ENCODE data around the gene RPS27. TPM values are rescaled to one million over a fixed set of nuclear protein-coding genes. Genes with fewer than 3 reads are reported as not detected.

Gene RPS27
- total RNA-seq, 2 experiments from 2014 or later, result 2,339 to 2,449 TPM

GRCh38 chr1:153962088-153963029, 28.2 kb upstream of the RPS27 start:
- CTCF ChIA-PET, result interaction anchor here (0.6 to 2.6 kb wide), 7 partner anchors 8 to 373 kb away, joined by 3 to 12 read pairs (median 4); partner anchors contain the start of genes DENND4B, JTB and RAB13
- intact Hi-C loops (cut with micrococcal nuclease), result loop anchor here (1.0 to 10.0 kb wide), 7 partner anchors 14 to 1042 kb away; partner anchors contain the start of genes ILF2, JTB, RPS27 and S100A6

GRCh38 chr1:153963030-153963849, 27.3 kb upstream of the RPS27 start, which contains the start of gene SLC39A1:
SLC39A1 (minus strand) TSS chr1:153963537; CDS start chr1:153962715, 822 bp downstream.
- H3K4me1 Mint-ChIP-seq (ENCODE audit: low read depth), result peaks cover 51% of the 10 kb centered on the region
- intact Hi-C loops (cut with micrococcal nuclease), result loop anchor here (1.0 to 10.0 kb wide), 7 partner anchors 14 to 1042 kb away; partner anchors contain the start of genes ILF2, JTB, RPS27 and S100A6
- CTCF ChIA-PET, result interaction anchor here (0.8 to 2.6 kb wide), 7 partner anchors 15 to 146 kb away, joined by 3 to 12 read pairs (median 5); partner anchors contain the start of genes DENND4B, JTB and RAB13

More at GRCh38 chr1:153962088-153963029, 28.2 kb upstream of the RPS27 start:
- peak overlapping the region; percentile 88 for H3K27ac Mint-ChIP-seq
- H3K4me3 Mint-ChIP-seq, result peak overlapping the region; percentile 82
- DNase-seq, result peak; percentile 46
- H3K9me3 Mint-ChIP-seq, result no peaks in the 10 kb centered on the region
- peaks cover 44% of the 10 kb centered on the region for H3K4me1 Mint-ChIP-seq (ENCODE audit: low read depth)
- no peaks in the 10 kb centered on the region for H3K27me3 Mint-ChIP-seq (ENCODE audit: low read depth)
- peaks cover 15% of the 10 kb centered on the region for H3K36me3 Mint-ChIP-seq (ENCODE audit: low read depth)

GRCh38 chr1:153963850-153964331, 26.7 kb upstream of the RPS27 start:
- H3K9me3 Mint-ChIP-seq, result no peaks in the 10 kb centered on the region
- H3K4me3 Mint-ChIP-seq, result peak overlapping the region; percentile 82
- H3K36me3 Mint-ChIP-seq (ENCODE audit: low read depth), result peaks cover 15% of the 10 kb centered on the region
- H3K27me3 Mint-ChIP-seq (ENCODE audit: low read depth), result no peaks in the 10 kb centered on the region
- peak overlapping the region; percentile 88 for H3K27ac Mint-ChIP-seq
- CTCF ChIA-PET, result interaction anchor here (0.6 to 5.8 kb wide), 7 partner anchors 14 to 230 kb away, joined by 3 to 32 read pairs (median 5); partner anchors contain the start of genes DENND4B, JTB and RAB13
- intact Hi-C loops (cut with micrococcal nuclease), result loop anchor here (1.0 to 10.0 kb wide), 7 partner anchors 13 to 1041 kb away; partner anchors contain the start of genes ILF2, JTB, RPS27 and S100A6
- H3K4me1 Mint-ChIP-seq (ENCODE audit: low read depth), result peaks cover 49% of the 10 kb centered on the region
- no peak for DNase-seq

More at GRCh38 chr1:153963030-153963849, 27.3 kb upstream of the RPS27 start, which contains the start of gene SLC39A1:
- DNase-seq, result peak; percentile 99
- Mint-ChIP-seq H3K4me3 (peak within 1 kb of the TSS; percentile 82), H3K36me3 (ENCODE audit: low read depth) (peaks cover 15% of the 10 kb centered on the region), H3K27me3 (ENCODE audit: low read depth) (no peaks in the 10 kb centered on the region), H3K27ac (peak within 1 kb of the TSS; percentile 88), H3K9me3 (no peaks in the 10 kb centered on the region)

- CTCF ChIA-PET, result interaction anchor here (0.6 to 5.8 kb wide), 9 partner anchors 10 to 177 kb away, joined by 3 to 32 read pairs (median 5); partner anchors contain the start of genes JTB and RAB13
- Mint-ChIP-seq H3K9me3 (no peaks in the 10 kb centered on the region), H3K4me3 (peak within 1 kb of the TSS; percentile 85), H3K36me3 (ENCODE audit: low read depth) (peaks cover 13% of the 10 kb centered on the region), H3K4me1 (ENCODE audit: low read depth) (peaks cover 42% of the 10 kb centered on the region), H3K27ac (peak within 1 kb of the TSS; percentile 94), H3K27me3 (ENCODE audit: low read depth) (no peaks in the 10 kb centered on the region)
- intact Hi-C loops (cut with micrococcal nuclease), result loop anchor here (1.0 to 10.0 kb wide), 8 partner anchors 9 to 1037 kb away; partner anchors contain the start of genes CRTC2, JTB, RPS27 and S100A6
- DNase-seq, result peak; percentile 90
Measured at GRCh38 chr1:153967107-153967999, 23.2 kb upstream of the RPS27 start, which contains the start of gene CREB3L4. CREB3L4 (plus strand) TSS chr1:153967902; CDS start chr1:153968526, 624 bp downstream.

- CTCF ChIA-PET, result interaction anchor here (1.1 to 5.8 kb wide), 5 partner anchors 9 to 178 kb away, joined by 3 to 32 read pairs (median 8); partner anchors contain the start of genes JTB and RAB13
Measured at GRCh38 chr1:153968000-153968363, 22.6 kb upstream of the RPS27 start.

GRCh38 chr1:153968408-153968807, 22.2 kb upstream of the RPS27 start:
- intact Hi-C loops (cut with micrococcal nuclease), result loop anchor here (10.0 kb wide), 2 partner anchors 434 to 1036 kb away; partner anchors contain the start of genes S100A6 and ZBTB7B
- no peak for DNase-seq
- Mint-ChIP-seq H3K27ac (no peak overlapping the region), H3K36me3 (ENCODE audit: low read depth) (peaks cover 13% of the 10 kb centered on the region), H3K4me3 (peak overlapping the region; percentile 85), H3K4me1 (ENCODE audit: low read depth) (peaks cover 42% of the 10 kb centered on the region), H3K9me3 (no peaks in the 10 kb centered on the region), H3K27me3 (ENCODE audit: low read depth) (no peaks in the 10 kb centered on the region)
- CTCF ChIA-PET, result interaction anchor here (1.9 to 5.8 kb wide), 3 partner anchors 9 to 18 kb away, joined by 8 to 32 read pairs (median 16); partner anchors contain the start of genes JTB and RAB13

More at GRCh38 chr1:153968000-153968363, 22.6 kb upstream of the RPS27 start:
- intact Hi-C loops (cut with micrococcal nuclease), result loop anchor here (1.0 to 10.0 kb wide), 8 partner anchors 9 to 1037 kb away; partner anchors contain the start of genes CRTC2, JTB, RPS27 and S100A6
- no peak for DNase-seq
- Mint-ChIP-seq H3K4me1 (ENCODE audit: low read depth) (peaks cover 39% of the 10 kb centered on the region), H3K4me3 (peak overlapping the region; percentile 85), H3K27ac (peak overlapping the region; percentile 94), H3K36me3 (ENCODE audit: low read depth) (peaks cover 10% of the 10 kb centered on the region), H3K9me3 (no peaks in the 10 kb centered on the region), H3K27me3 (ENCODE audit: low read depth) (no peaks in the 10 kb centered on the region)

- Mint-ChIP-seq H3K4me1 (ENCODE audit: low read depth) (peaks cover 43% of the 10 kb centered on the region), H3K27me3 (ENCODE audit: low read depth) (no peaks in the 10 kb centered on the region), H3K9me3 (no peaks in the 10 kb centered on the region), H3K36me3 (ENCODE audit: low read depth) (peaks cover 18% of the 10 kb centered on the region), H3K4me3 (no peak overlapping the region), H3K27ac (no peak overlapping the region)
- intact Hi-C loops (cut with micrococcal nuclease), result loop anchor here (10.0 kb wide), 2 partner anchors 434 to 1036 kb away; partner anchors contain the start of genes S100A6 and ZBTB7B
- CTCF ChIA-PET, result interaction anchor here (5.8 kb wide), 1 partner anchor 17 kb away, joined by 32 read pairs; the partner anchor contains the start of gene RAB13
- no peak for DNase-seq
Measured at GRCh38 chr1:153968972-153969371, 21.6 kb upstream of the RPS27 start.

GRCh38 chr1:153970346-153970745, 20.2 kb upstream of the RPS27 start:
- Mint-ChIP-seq H3K4me1 (ENCODE audit: low read depth) (peaks cover 47% of the 10 kb centered on the region), H3K4me3 (no peak overlapping the region), H3K36me3 (ENCODE audit: low read depth) (peaks cover 27% of the 10 kb centered on the region), H3K27ac (no peak overlapping the region), H3K9me3 (no peaks in the 10 kb centered on the region), H3K27me3 (ENCODE audit: low read depth) (no peaks in the 10 kb centered on the region)
- intact Hi-C loops (cut with micrococcal nuclease), result no loop called here
- DNase-seq, result no peak
- CTCF ChIA-PET, result interaction anchor here (0.7 to 1.2 kb wide), 2 partner anchors 8 to 53 kb away, joined by 3 read pairs; no protein-coding TSS in a partner anchor

GRCh38 chr1:153973071-153973470, 17.5 kb upstream of the RPS27 start:
- CTCF ChIA-PET, result interaction anchor here (1.5 kb wide), 1 partner anchor 14 kb away, joined by 6 read pairs; the partner anchor contains the start of gene RAB13
- Mint-ChIP-seq H3K9me3 (no peaks in the 10 kb centered on the region), H3K27ac (no peak overlapping the region), H3K36me3 (ENCODE audit: low read depth) (peaks cover 36% of the 10 kb centered on the region), H3K4me3 (no peak overlapping the region), H3K27me3 (ENCODE audit: low read depth) (no peaks in the 10 kb centered on the region), H3K4me1 (ENCODE audit: low read depth) (peaks cover 40% of the 10 kb centered on the region)
- DNase-seq, result no peak
- intact Hi-C loops (cut with micrococcal nuclease), result no loop called here

- no peak overlapping the region for H3K4me3 Mint-ChIP-seq
- DNase-seq, result no peak
- intact Hi-C loops (cut with micrococcal nuclease), result no loop called here
- CTCF ChIA-PET, result interaction anchor here (1.5 kb wide), 1 partner anchor 13 kb away, joined by 6 read pairs; the partner anchor contains the start of gene RAB13
- no peaks in the 10 kb centered on the region for H3K27me3 Mint-ChIP-seq (ENCODE audit: low read depth)
- H3K4me1 Mint-ChIP-seq (ENCODE audit: low read depth), result peaks cover 42% of the 10 kb centered on the region
- no peak overlapping the region for H3K27ac Mint-ChIP-seq
- H3K9me3 Mint-ChIP-seq, result no peaks in the 10 kb centered on the region
- peaks cover 36% of the 10 kb centered on the region for H3K36me3 Mint-ChIP-seq (ENCODE audit: low read depth)
Measured at GRCh38 chr1:153973525-153973924, 17.0 kb upstream of the RPS27 start.
